Measurements from ENCODE around the gene SP110.

- TF ChIP-seq POLR2A (IDR thresholded peaks at IDR 0.05), result no peak
- TF ChIP-seq, protein P1, sequence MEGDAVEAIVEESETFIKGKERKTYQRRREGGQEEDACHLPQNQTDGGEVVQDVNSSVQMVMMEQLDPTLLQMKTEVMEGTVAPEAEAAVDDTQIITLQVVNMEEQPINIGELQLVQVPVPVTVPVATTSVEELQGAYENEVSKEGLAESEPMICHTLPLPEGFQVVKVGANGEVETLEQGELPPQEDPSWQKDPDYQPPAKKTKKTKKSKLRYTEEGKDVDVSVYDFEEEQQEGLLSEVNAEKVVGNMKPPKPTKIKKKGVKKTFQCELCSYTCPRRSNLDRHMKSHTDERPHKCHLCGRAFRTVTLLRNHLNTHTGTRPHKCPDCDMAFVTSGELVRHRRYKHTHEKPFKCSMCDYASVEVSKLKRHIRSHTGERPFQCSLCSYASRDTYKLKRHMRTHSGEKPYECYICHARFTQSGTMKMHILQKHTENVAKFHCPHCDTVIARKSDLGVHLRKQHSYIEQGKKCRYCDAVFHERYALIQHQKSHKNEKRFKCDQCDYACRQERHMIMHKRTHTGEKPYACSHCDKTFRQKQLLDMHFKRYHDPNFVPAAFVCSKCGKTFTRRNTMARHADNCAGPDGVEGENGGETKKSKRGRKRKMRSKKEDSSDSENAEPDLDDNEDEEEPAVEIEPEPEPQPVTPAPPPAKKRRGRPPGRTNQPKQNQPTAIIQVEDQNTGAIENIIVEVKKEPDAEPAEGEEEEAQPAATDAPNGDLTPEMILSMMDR (IDR thresholded peaks at IDR 0.05), result no peak
Measured at GRCh38 chr2:230205034-230205433, 14.8 kb downstream of the SP110 start.

Measured in Peyer's patch (tissue), 4 donors.